K562 (cell line): ENCODE results near the gene MAP4. TPM values are rescaled to one million over a fixed set of nuclear protein-coding genes. Genes with fewer than 3 reads are reported as not detected.

Experiments
- ATAC-seq: fragments of 200-7000 bp; cut with Tn5 transposase; 3 replicates; pipeline ENCODE4 v1.9.1; 2020; ENCODE audit warnings: moderate library complexity
- BruUV-seq: library from RNA; stranded (reverse); fragments of 400-500 nt; replicated peaks from 2 replicates; lab custom pipeline; 2021; lab: Mats Ljungman, UMichigan
- CTCF ChIA-PET: fragments of 300-600 bp; formaldehyde crosslinking; extraction: SDS; loops from one replicate; lab custom pipeline; 2021; ENCODE audit warnings: low intra/inter-chr PET ratio; lab: Yijun Ruan, JAX
- POLR2A ChIA-PET: fragments of 300-600, 350-650 bp; sonication (Branson Sonifier 250); formaldehyde crosslinking; extraction: SDS; loops from one replicate; lab custom pipeline; 2021; ENCODE audit warnings: antibody characterized with exemption, inconsistent platforms; lab: Yijun Ruan, JAX
- DNase-seq, 4 experiments: peaks; one replicate each; pipeline versions ENCODE4 v3.0.0 to v3.0.0-alpha.2; 2011 to 2018; ENCODE audit warnings: low spot score in 3 of 4, mixed read lengths in 3 of 4; ENCODE audit errors: extremely low read depth in 1 of 4
- FAIRE-seq: peaks from 2 replicates; lab custom pipeline; 2011; peaks lifted over from hg19 to GRCh38; lab: Jason Lieb, UNC
- H2AFZ ChIP-seq: 2 replicates; pipeline ENCODE4 v1.6.0; 2011; ENCODE audit warnings: low read depth, low read length, control low read depth, inconsistent platforms
- H3K27ac ChIP-seq: fragments of 200-600 bp; 3 replicates; pipeline ENCODE4 v1.8.0; 2011; ENCODE audit warnings: low read depth, mild to moderate bottlenecking, control low read depth, inconsistent platforms, low read length, moderate library complexity, mixed read lengths; ENCODE audit errors: extremely low read depth
- H3K27me3 ChIP-seq, 2 experiments: fragments of 300-600 bp in 1 of 2; 2 replicates in 1 of 2; 3 replicates in 1 of 2; pipeline versions ENCODE4 v1.6.0 to v1.8.0; 2011; ENCODE audit warnings: inconsistent platforms in 2 of 2, low read length in 2 of 2, mild to moderate bottlenecking in 1 of 2, mixed read lengths in 1 of 2, moderate library complexity in 1 of 2; ENCODE audit not compliant: control insufficient read depth in 2 of 2, insufficient read depth in 2 of 2
- H3K36me3 ChIP-seq: fragments of 300-600 bp; 3 replicates; pipeline ENCODE4 v1.8.0; 2011; ENCODE audit warnings: mild to moderate bottlenecking, low read length, inconsistent platforms; ENCODE audit not compliant: control insufficient read depth, insufficient read depth
- H3K4me1 ChIP-seq, 2 experiments: fragments of 200-600 bp in 1 of 2; replicated peaks in 1 of 2; 2 replicates in 1 of 2; 3 replicates in 1 of 2; pipeline versions ENCODE4 v1.5.1 to v1.8.0; 2011; ENCODE audit warnings: inconsistent platforms in 2 of 2, low read length in 2 of 2, mild to moderate bottlenecking in 1 of 2, mixed read lengths in 1 of 2, moderate library complexity in 1 of 2; ENCODE audit not compliant: control insufficient read depth in 2 of 2, insufficient read depth in 2 of 2
- H3K4me2 ChIP-seq: 2 replicates; pipeline ENCODE4 v1.6.1; 2011; ENCODE audit warnings: low read length, control low read depth, inconsistent platforms, mixed read lengths; ENCODE audit not compliant: insufficient read depth
- H3K4me3 ChIP-seq: fragments of 200-600 bp; sonication (generic), shearing (Covaris generic); 2 replicates; pipeline ENCODE4 v1.5.1; 2016; ENCODE audit warnings: control low read depth, inconsistent platforms
- H3K79me2 ChIP-seq: fragments of 200-600 bp; 3 replicates; pipeline ENCODE4 v1.8.0; 2011; ENCODE audit warnings: low read length, inconsistent platforms; ENCODE audit not compliant: control insufficient read depth, insufficient read depth
- H3K9ac ChIP-seq, 2 experiments: 2 replicates each; pipeline versions ENCODE4 v1.6.0 to v1.6.1; 2011; ENCODE audit warnings: low read depth in 2 of 2, low read length in 2 of 2, control low read depth in 1 of 2, inconsistent platforms in 1 of 2, mild to moderate bottlenecking in 1 of 2, mixed read lengths in 1 of 2; ENCODE audit not compliant: insufficient read depth in 1 of 2
- H3K9me1 ChIP-seq: one replicate; pipeline ENCODE4 v1.6.0; 2011; ENCODE audit warnings: inconsistent platforms, mild to moderate bottlenecking, low read length, moderate library complexity; ENCODE audit not compliant: control insufficient read depth, insufficient read depth
- H3K9me3 ChIP-seq: replicated peaks from 2 replicates; pipeline ENCODE4 v1.5.1; 2011; ENCODE audit warnings: low read depth, low read length, inconsistent platforms; ENCODE audit not compliant: control insufficient read depth, insufficient read depth
- H4K20me1 ChIP-seq: replicated peaks from 2 replicates; pipeline ENCODE4 v1.6.1; 2011; ENCODE audit warnings: low read length, inconsistent platforms, mixed read lengths; ENCODE audit not compliant: control insufficient read depth, insufficient read depth
- CEBPB ChIP-seq: fragments of 450-650 bp; IDR thresholded peaks from 2 replicates; pipeline ENCODE4 v1.6.1; 2016; ENCODE audit warnings: missing genetic modification characterization, missing compliant biosample characterization
- GTF2A2 ChIP-seq: IDR thresholded peaks from 2 replicates; pipeline ENCODE4 v1.6.1; 2016; ENCODE audit warnings: mild to moderate bottlenecking, missing genetic modification characterization, missing compliant biosample characterization
- HMG20A ChIP-seq: fragments of 450-650 bp; formaldehyde crosslinking; conservative IDR thresholded peaks from 2 replicates; pipeline ENCODE4 v1.4.0; 2020; ENCODE audit warnings: mild to moderate bottlenecking, mixed read lengths
- IRF2 ChIP-seq: sonication (generic); formaldehyde crosslinking; IDR thresholded peaks from 2 replicates; pipeline ENCODE4 v1.8.1; 2022; ENCODE audit warnings: mild to moderate bottlenecking, missing genetic modification reagents
- MYC ChIP-seq, 2 experiments: fragments of 250-450 bp in 1 of 2; sonication (Bioruptor Pico) in 1 of 2; IDR thresholded peaks; 2 replicates each; pipeline versions ENCODE4 v1.5.1 to v1.6.1; 2012 to 2021; ENCODE audit warnings: low read depth in 2 of 2, borderline replicate concordance in 1 of 2, improper control_type of control experiment in 1 of 2, low read length in 1 of 2, mild to moderate bottlenecking in 1 of 2, moderate library complexity in 1 of 2
- NCOA2 ChIP-seq, 2 experiments: fragments of 450-650 bp; IDR thresholded peaks; 2 replicates each; pipeline ENCODE4 v1.6.1; 2018; ENCODE audit warnings: mild to moderate bottlenecking in 2 of 2, moderate library complexity in 1 of 2; ENCODE audit not compliant: partially characterized antibody in 2 of 2
- NFIC ChIP-seq: fragments of 450-650 bp; IDR thresholded peaks from 2 replicates; pipeline ENCODE4 v1.6.1; 2017; ENCODE audit warnings: mild to moderate bottlenecking, inconsistent platforms
- NR2C1 ChIP-seq, 2 experiments: fragments of 450-650 bp; IDR thresholded peaks; 2 replicates each; pipeline ENCODE4 v1.6.1; 2017; ENCODE audit warnings: mild to moderate bottlenecking in 2 of 2, antibody characterized with exemption in 1 of 2, inconsistent platforms in 1 of 2, missing compliant biosample characterization in 1 of 2, missing genetic modification characterization in 1 of 2
- PHB ChIP-seq: fragments of 250-450 bp; sonication (Bioruptor Pico); IDR thresholded peaks from 2 replicates; pipeline ENCODE4 v1.5.0; 2021
- SMAD1 ChIP-seq: fragments of 150-350 bp; IDR thresholded peaks from 2 replicates; pipeline ENCODE4 v1.6.1; 2014; ENCODE audit warnings: low read length, low read depth; ENCODE audit not compliant: partially characterized antibody
- ZBTB49 ChIP-seq: sonication (generic); formaldehyde crosslinking; IDR thresholded peaks from 2 replicates; pipeline ENCODE4 v1.8.0; 2022; ENCODE audit warnings: missing genetic modification reagents, mild to moderate bottlenecking, borderline replicate concordance
- ZC3H8 ChIP-seq: fragments of 450-650 bp; IDR thresholded peaks from 2 replicates; pipeline ENCODE4 v1.6.1; 2017
- ZFP1 ChIP-seq: fragments of 450-650 bp; formaldehyde crosslinking; IDR thresholded peaks from 2 replicates; pipeline ENCODE4 v1.4.0; 2020; ENCODE audit warnings: mild to moderate bottlenecking, mixed read lengths
- ZNF354B ChIP-seq: fragments of 250-450 bp; sonication (Bioruptor Pico); IDR thresholded peaks from 2 replicates; pipeline ENCODE4 v1.4.0; 2020
- ZNF740 ChIP-seq, 3 experiments: fragments of 200-800 bp in 1 of 3; sonication (Bioruptor generic) in 1 of 3; sonication (generic) in 1 of 3; formaldehyde crosslinking in 1 of 3; IDR thresholded peaks; 2 replicates each; pipeline versions ENCODE4 v1.6.1 to v1.8.0; 2016 to 2022; ENCODE audit warnings: mild to moderate bottlenecking in 2 of 3, missing compliant biosample characterization in 2 of 3, missing genetic modification characterization in 2 of 3, missing genetic modification reagents in 1 of 3
- ZNF764 ChIP-seq: fragments of 250-450 bp; sonication (Bioruptor Pico); IDR thresholded peaks from 2 replicates; pipeline ENCODE4 v1.4.0; 2020; ENCODE audit warnings: low read depth, mild to moderate bottlenecking, moderate library complexity
- WGBS: fragments of 100-300 bp; shearing (Covaris generic); methylation state at CpG from one replicate; pipeline ENCODE4 v1.1.6; 2016; ENCODE audit warnings: low coverage, mixed read lengths; ENCODE audit not compliant: insufficient coverage; ENCODE audit errors: missing lambda C conversion rate; 5-methylcytosine and 5-hydroxymethylcytosine counted together
- in situ Hi-C: fragments of 300-500 bp; cut with MboI; formaldehyde crosslinking; loops from 4 replicates; pipeline ENCODE4 v1.15.0; 2018; ENCODE audit warnings: inconsistent platforms, mixed read lengths
- intact Hi-C: fragments of 100-400 bp; cut with micrococcal nuclease; formaldehyde crosslinking; loops from 2 replicates; pipeline ENCODE4 v1.14.2; 2022
- polyA plus RNA-seq, 8 experiments: library from polyadenylated mRNA; depleted of rRNA in 4 of 8; stranded (reverse) in 5 of 8; unstranded in 3 of 8; fragments of >200 nt; fragmentation: Nextera tagmentation in 2 of 8; fragmentation: Illumina TruSeq in 1 of 8; extraction: Ambion mirVana in 2 of 8; extraction: Trizol in 1 of 8; gene quantifications; 2 replicates each; pipeline versions ENCODE4 v1.2.1 to v1.2.3, GENCODE V29; 2011 to 2014; ENCODE audit warnings: inconsistent platforms in 1 of 8, missing spikeins in 1 of 8
- total RNA-seq, 7 experiments: library from RNA; depleted of rRNA in 6 of 7; stranded (reverse); fragments of >200 nt in 6 of 7; fragmentation: Illumina TruSeq in 2 of 7; extraction: Trizol in 2 of 7; gene quantifications; 2 replicates each; pipeline versions ENCODE4 v1.2.1 to v1.2.3, GENCODE V29; 2011 to 2021; ENCODE audit warnings: low replicate concordance in 1 of 7

The MAP4 gene
- total and polyA plus RNA-seq, 9 of the 15 experiments (the other 6 are each of a cell fraction or from before 2014, with no cell fraction given), result 13.3 to 141 (median 36.8) TPM

- no peak for TF ChIP-seq CEBPB (tag)
- no peak for TF ChIP-seq IRF2 (CRISPR knock-in tag)
- no peak for TF ChIP-seq ZBTB49 (CRISPR knock-in tag)
These were observed 118.3 kb downstream of the MAP4 start (continued) for GRCh38 chr3:47897954-47898353.

- H4K20me1 ChIP-seq, result no peaks in the 10 kb centered on the region; the same call in 1 of the 2 replicates
- in situ Hi-C loops (no loop called here), intact Hi-C loops (no loop called here)
- no peaks in the 10 kb centered on the region for H3K4me1 ChIP-seq
- H3K4me2 ChIP-seq, result no peak overlapping the region
- H3K9me1 ChIP-seq, result no peaks in the 10 kb centered on the region
- no TSS peak for BruUV-seq
- no peaks in the 10 kb centered on the region for H3K9me3 ChIP-seq
- ChIA-PET POLR2A (no interaction called here), CTCF (no interaction called here)
- no peak overlapping the region for H2AFZ ChIP-seq
- TF ChIP-seq ZNF740 (CRISPR knock-in tag; IDR thresholded peaks at IDR 0.05), result no peak
- TF ChIP-seq ZNF740 (tag; IDR thresholded peaks at IDR 0.05), result no peak
- no peak for TF ChIP-seq MYC (IDR thresholded peaks at IDR 0.05; ENCODE audit: low read depth, low read length)
- TF ChIP-seq MYC (CRISPR knock-in tag; IDR thresholded peaks at IDR 0.05; ENCODE audit: borderline replicate concordance, low read depth), result no peak
- no peak for TF ChIP-seq NFIC
- no peak for TF ChIP-seq PHB (CRISPR knock-in tag)
- no peak for TF ChIP-seq ZC3H8
- TF ChIP-seq ZFP1 (CRISPR knock-in tag), result no peak
- no peak for TF ChIP-seq HMG20A (CRISPR knock-in tag)
- no peak for TF ChIP-seq ZNF354B (CRISPR knock-in tag)
- TF ChIP-seq GTF2A2 (tag), result no peak
- no peak for TF ChIP-seq ZNF764 (CRISPR knock-in tag)
- no peak for TF ChIP-seq SMAD1
- TF ChIP-seq NCOA2 (IDR thresholded peaks at IDR 0.05; ENCODE audit: partially characterized antibody in 2 of 2), result no peak
- TF ChIP-seq NR2C1 (IDR thresholded peaks at IDR 0.05), result no peak
- TF ChIP-seq NR2C1 (tag; IDR thresholded peaks at IDR 0.05), result no peak
- ATAC-seq (no peak), DNase-seq (no peak), FAIRE-seq (no peak)
- H3K36me3 ChIP-seq, result peaks cover 32% of the 10 kb centered on the region; the same call in 2 of the 3 replicates
- H3K4me3 ChIP-seq, result no peak overlapping the region
- H3K27ac ChIP-seq, result no peak overlapping the region
- 56% methylated on average over 3 of the region's 3 CpGs for WGBS
- no peaks in the 10 kb centered on the region for H3K27me3 ChIP-seq
- H3K79me2 ChIP-seq, result no peaks in the 10 kb centered on the region
- no peak overlapping the region for H3K9ac ChIP-seq
These were observed 119.5 kb downstream of the MAP4 start for GRCh38 chr3:47896736-47897135.
